ENCODE results near the gene RXFP4. TPM values are rescaled to one million over a fixed set of nuclear protein-coding genes. Genes with fewer than 3 reads are reported as not detected.

RXFP4 gene
- total and polyA plus RNA-seq, 3 donors from 2014 or later = 0.37 to 1.1 TPM; not detected in 1

GRCh38 chr1:155978325-155978972, 37.0 kb downstream of the RXFP4 start, which contains the start of gene ARHGEF2:
TSS of gene ARHGEF2 (minus strand) at chr1:155978547. CDS start at chr1:155978427, 120 bp downstream.
- no peaks in the 10 kb centered on the region for H3K27me3 ChIP-seq
- H3K4me3 ChIP-seq = peak within 1 kb of the TSS; percentile 84 to 91
- intact Hi-C loops (cut with DNase I; ENCODE audit: low total_unique reads) = no loop called here
- peak within 1 kb of the TSS; percentile 91 to 95 for H3K27ac ChIP-seq
- no peaks in the 10 kb centered on the region for H3K36me3 ChIP-seq (ENCODE audit: low read depth, missing control alignments)
- DNase-seq = peak; percentile 70
- no peaks in the 10 kb centered on the region for H3K9me3 ChIP-seq
- 1 to 2% methylated on average over 45 to 52 of the region's 52 CpGs for WGBS, 2 donors
- peaks cover 37% of the 10 kb centered on the region for H3K4me1 ChIP-seq
- TF ChIP-seq CTCF (IDR thresholded peaks at IDR 0.05) = no peak
- no peak for TF ChIP-seq POLR2A (IDR thresholded peaks at IDR 0.05)

DNA sequence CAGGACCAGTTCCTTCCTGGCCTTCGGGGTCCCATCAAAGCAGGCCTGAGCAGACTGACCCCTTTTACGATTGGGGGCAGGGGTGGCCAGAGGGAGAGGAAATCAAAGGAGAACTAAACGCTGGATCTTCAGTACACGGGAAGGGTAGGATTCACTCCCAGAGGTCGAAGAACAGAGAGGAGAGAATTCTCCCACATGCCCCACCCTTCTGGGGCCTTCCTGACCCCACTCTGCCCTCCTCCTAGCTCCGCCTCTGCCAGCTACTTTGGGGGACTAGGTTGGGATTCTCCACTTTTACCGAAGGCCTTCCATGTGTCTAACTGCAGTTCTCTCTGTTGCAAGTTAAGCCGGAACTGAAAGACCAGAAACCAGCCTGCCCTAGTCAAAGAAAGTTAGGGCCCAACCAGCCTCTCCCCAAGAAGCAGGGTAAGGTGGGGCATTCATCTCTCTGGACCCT, 37.6 kb downstream of the RXFP4 start:
- intact Hi-C loops (cut with DNase I; ENCODE audit: low total_unique reads) = no loop called here
- Histone ChIP-seq H3K36me3 (ENCODE audit: low read depth, missing control alignments) (no peaks in the 10 kb centered on the region), H3K9me3 (no peaks in the 10 kb centered on the region), H3K27me3 (no peaks in the 10 kb centered on the region), H3K4me1 (peaks cover 37% of the 10 kb centered on the region), H3K27ac (peak overlapping the region; percentile 91 to 95), H3K4me3 (peak overlapping the region; percentile 84 to 91)
- no peak for TF ChIP-seq POLR2A (IDR thresholded peaks at IDR 0.05)
- TF ChIP-seq CTCF (IDR thresholded peaks at IDR 0.05) = no peak
- WGBS, 2 donors = 7 to 15% methylated on average over 8 of the region's 8 CpGs
- DNase-seq = no peak

- WGBS, 2 donors = 62 to 66% methylated on average over 4 of the region's 4 CpGs
- Histone ChIP-seq H3K4me3 (no peak overlapping the region), H3K36me3 (ENCODE audit: low read depth, missing control alignments) (no peaks in the 10 kb centered on the region), H3K9me3 (no peaks in the 10 kb centered on the region), H3K4me1 (peaks cover 32% of the 10 kb centered on the region), H3K27ac (peak overlapping the region; percentile 91 to 95), H3K27me3 (no peaks in the 10 kb centered on the region)
- DNase-seq = no peak
- no peak for TF ChIP-seq CTCF (IDR thresholded peaks at IDR 0.05)
- TF ChIP-seq POLR2A (IDR thresholded peaks at IDR 0.05) = no peak
- intact Hi-C loops (cut with DNase I; ENCODE audit: low total_unique reads) = no loop called here
Measured at GRCh38 chr1:155979597-155980343, 38.3 kb downstream of the RXFP4 start.

- DNase-seq = no peak
- H3K27me3 ChIP-seq = no peaks in the 10 kb centered on the region
- no peaks in the 10 kb centered on the region for H3K36me3 ChIP-seq (ENCODE audit: low read depth, missing control alignments)
- no peak overlapping the region for H3K4me3 ChIP-seq
- peaks cover 20% of the 10 kb centered on the region for H3K4me1 ChIP-seq
- no peak overlapping the region for H3K27ac ChIP-seq
- H3K9me3 ChIP-seq = no peaks in the 10 kb centered on the region
- 76 to 81% methylated on average over 6 of the region's 6 CpGs for WGBS, 2 donors
- intact Hi-C loops (cut with DNase I; ENCODE audit: low total_unique reads) = no loop called here
- no peak for TF ChIP-seq CTCF (IDR thresholded peaks at IDR 0.05)
- TF ChIP-seq POLR2A (IDR thresholded peaks at IDR 0.05) = no peak
Measured at GRCh38 chr1:155981266-155982088, 40.0 kb downstream of the RXFP4 start.

Data from testis (tissue), 3 donors.